ENCODE results near the gene WFDC5. TPM values are rescaled to one million over a fixed set of nuclear protein-coding genes. Genes with fewer than 3 reads are reported as not detected.

The WFDC5 gene
- total RNA-seq, 4 donors from 2014 or later = not detected

GRCh38 chr20:45061244-45061643 lies 53.7 kb downstream of the WFDC5 start:
- TF ChIP-seq CTCF (IDR thresholded peaks at IDR 0.05) (no peak), POLR2A (IDR thresholded peaks at IDR 0.05) (no peak)
- H3K27ac ChIP-seq = no peak overlapping the region
- H3K9me3 ChIP-seq = no peaks in the 10 kb centered on the region
- no peaks in the 10 kb centered on the region for H3K4me1 ChIP-seq
- no peak for DNase-seq
- H3K4me3 ChIP-seq = no peak overlapping the region
- H3K27me3 ChIP-seq = no peaks in the 10 kb centered on the region
- intact Hi-C loops (cut with DNase I; ENCODE audit: low total_unique reads) = no loop called here
- no peaks in the 10 kb centered on the region for H3K36me3 ChIP-seq

- H3K4me1 ChIP-seq = no peaks in the 10 kb centered on the region
- TF ChIP-seq CTCF (IDR thresholded peaks at IDR 0.05) (no peak), POLR2A (IDR thresholded peaks at IDR 0.05) (no peak)
- H3K36me3 ChIP-seq = no peaks in the 10 kb centered on the region
- no peak for DNase-seq
- no peak overlapping the region for H3K27ac ChIP-seq
- intact Hi-C loops (cut with DNase I; ENCODE audit: low total_unique reads) = no loop called here
- H3K9me3 ChIP-seq = no peaks in the 10 kb centered on the region
- H3K27me3 ChIP-seq = no peaks in the 10 kb centered on the region
- H3K4me3 ChIP-seq = no peak overlapping the region
Observed at GRCh38 chr20:45060294-45060693, 54.7 kb downstream of the WFDC5 start.

Other genes with a start within 250 kb of the WFDC5 start
- gene YWHAB, start 229.5 kb downstream of the WFDC5 start, total RNA-seq = 100 to 1,000 TPM in 2 of 4 donors, 10 to 100 TPM in 2; 54.3 to 131 (median 108) TPM
- 10 to 100 TPM in 2 of 4 donors, under 1 TPM in 1, not detected in 1; 0.59 to 17.3 (median 12.9) TPM for gene PABPC1L, start 205.1 kb downstream of the WFDC5 start, total RNA-seq
- 10 to 100 TPM; 11.1 to 15.6 (median 12.5) TPM for gene TOMM34, start 154.8 kb downstream of the WFDC5 start, total RNA-seq
- gene STK4, start 148.7 kb downstream of the WFDC5 start, total RNA-seq = 10 to 100 TPM in 3 of 4 donors, 1 to 10 TPM in 1; 9.0 to 43.6 (median 29.6) TPM
- gene KCNS1, start 14.0 kb downstream of the WFDC5 start, total RNA-seq = under 1 TPM in 1 of 4 donors, not detected in 3; 0.97 TPM
- not detected for gene WFDC12, start 9.3 kb upstream of the WFDC5 start, total RNA-seq
- gene PI3, start 59.7 kb upstream of the WFDC5 start, total RNA-seq = not detected
- not detected for gene SEMG1, start 91.9 kb upstream of the WFDC5 start, total RNA-seq
- not detected for gene SEMG2, start 106.2 kb upstream of the WFDC5 start, total RNA-seq
- 10 to 100 TPM in 3 of 4 donors, 1 to 10 TPM in 1; 1.0 to 57.4 (median 20.9) TPM for gene SLPI, start 139.4 kb upstream of the WFDC5 start, total RNA-seq
- gene RBPJL, start 191.7 kb upstream of the WFDC5 start, total RNA-seq = not detected
- gene MATN4, start 193.1 kb upstream of the WFDC5 start, total RNA-seq = 1 to 10 TPM in 1 of 4 donors, not detected in 3; 5.6 TPM
- 10 to 100 TPM in 3 of 4 donors, 1 to 10 TPM in 1; 7.9 to 77.9 (median 48.4) TPM for gene SDC4, start 233.2 kb upstream of the WFDC5 start, total RNA-seq
- 10 to 100 TPM; 19.0 to 35.6 (median 25.0) TPM for gene SYS1, start 248.0 kb upstream of the WFDC5 start, total RNA-seq